ENCODE measurements around the gene ATXN2L.

Gene ATXN2L

GRCh38 chr16:28834349-28834748 lies 11.6 kb downstream of the ATXN2L start:
- no peak for DNase-seq (ENCODE audit: low spot score)
- in situ Hi-C loops (cut with MboI; ENCODE audit: low sequenced_read_pairs, unreplicated experiment): no loop called here
- no peak for TF ChIP-seq CTCF (IDR thresholded peaks at IDR 0.05; ENCODE audit: borderline replicate concordance, control extremely low read depth, extremely low read depth, insufficient read depth, missing control alignments)

- TF ChIP-seq CTCF (IDR thresholded peaks at IDR 0.05; ENCODE audit: borderline replicate concordance, control extremely low read depth, extremely low read depth, insufficient read depth, missing control alignments): no peak
- in situ Hi-C loops (cut with MboI; ENCODE audit: low sequenced_read_pairs, unreplicated experiment): no loop called here
- DNase-seq (ENCODE audit: low spot score): no peak
These were observed 12.4 kb downstream of the ATXN2L start for GRCh38 chr16:28834873-28835863.

GRCh38 chr16:28835864-28836760 lies 13.3 kb downstream of the ATXN2L start:
- TF ChIP-seq CTCF (IDR thresholded peaks at IDR 0.05; ENCODE audit: borderline replicate concordance, control extremely low read depth, extremely low read depth, insufficient read depth, missing control alignments): no peak
- in situ Hi-C loops (cut with MboI; ENCODE audit: low sequenced_read_pairs, unreplicated experiment): no loop called here
- no peak for DNase-seq (ENCODE audit: low spot score)

- DNase-seq (ENCODE audit: low spot score): no peak
- in situ Hi-C loops (cut with MboI; ENCODE audit: low sequenced_read_pairs, unreplicated experiment): no loop called here
- TF ChIP-seq CTCF (IDR thresholded peaks at IDR 0.05; ENCODE audit: borderline replicate concordance, control extremely low read depth, extremely low read depth, insufficient read depth, missing control alignments): no peak
These were observed 13.9 kb downstream of the ATXN2L start for GRCh38 chr16:28836761-28837064.

- DNase-seq (ENCODE audit: low spot score): no peak
- no peak for TF ChIP-seq CTCF (IDR thresholded peaks at IDR 0.05; ENCODE audit: borderline replicate concordance, control extremely low read depth, extremely low read depth, insufficient read depth, missing control alignments)
- in situ Hi-C loops (cut with MboI; ENCODE audit: low sequenced_read_pairs, unreplicated experiment): no loop called here
These were observed 15.1 kb downstream of the ATXN2L start for GRCh38 chr16:28837672-28838557.

- no peak for DNase-seq (ENCODE audit: low spot score)
- in situ Hi-C loops (cut with MboI; ENCODE audit: low sequenced_read_pairs, unreplicated experiment): no loop called here
- TF ChIP-seq CTCF (IDR thresholded peaks at IDR 0.05; ENCODE audit: borderline replicate concordance, control extremely low read depth, extremely low read depth, insufficient read depth, missing control alignments): no peak
These were observed 15.7 kb downstream of the ATXN2L start for GRCh38 chr16:28838558-28838918.
